Rectal smooth muscle tissue (tissue), 1 donor: ENCODE data around the gene ADGRL4.
"Not testable (repeated sequence)": the region's sequence is repeated elsewhere in the genome, so short reads cannot be mapped to it uniquely, and the experiment has no call there.

Experiments used
- H3K27ac ChIP-seq: one replicate; pipeline ENCODE4 v1.7.0; 2013; ENCODE audit warnings: low read depth, low read length, inconsistent platforms
- H3K27me3 ChIP-seq: one replicate; pipeline ENCODE4 v1.7.0; 2013; ENCODE audit warnings: low read length; ENCODE audit not compliant: control insufficient read depth, insufficient read depth
- H3K36me3 ChIP-seq: one replicate; pipeline ENCODE4 v1.7.0; 2013; ENCODE audit warnings: low read length; ENCODE audit not compliant: control insufficient read depth, insufficient read depth
- H3K4me1 ChIP-seq: one replicate; pipeline ENCODE4 v1.7.0; 2013; ENCODE audit warnings: low read length; ENCODE audit not compliant: control insufficient read depth, insufficient read depth
- H3K4me3 ChIP-seq: one replicate; pipeline ENCODE4 v1.7.0; 2013; ENCODE audit warnings: low read length
- H3K9ac ChIP-seq: one replicate; pipeline ENCODE4 v1.7.0; 2013; ENCODE audit warnings: low read length

ADGRL4 gene

DNA sequence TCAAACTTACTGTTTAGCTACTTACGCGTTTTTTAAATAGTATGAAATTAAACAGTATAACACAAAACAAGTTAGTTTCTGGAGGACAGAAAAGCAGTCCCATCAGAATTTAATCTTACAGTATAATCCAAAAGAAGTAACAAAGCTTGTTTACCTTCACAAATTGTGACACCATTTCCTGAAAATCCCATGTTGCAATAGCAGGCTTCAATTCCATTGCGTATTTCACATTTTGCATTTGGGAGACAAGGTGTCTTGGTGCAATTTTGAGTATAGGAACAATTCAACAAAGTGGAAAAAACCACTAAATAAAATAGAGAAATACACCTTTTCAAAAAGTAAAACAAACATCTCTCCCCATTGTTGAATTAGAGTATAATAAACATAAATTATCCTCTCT is 1.6 kb downstream of the ADGRL4 start:
- Histone ChIP-seq H3K4me1 (no peaks in the 10 kb centered on the region), H3K4me3 (no peak overlapping the region), H3K36me3 (no peaks in the 10 kb centered on the region), H3K9ac (no peak overlapping the region), H3K27ac (no peak overlapping the region), H3K27me3 (no peaks in the 10 kb centered on the region)

DNA sequence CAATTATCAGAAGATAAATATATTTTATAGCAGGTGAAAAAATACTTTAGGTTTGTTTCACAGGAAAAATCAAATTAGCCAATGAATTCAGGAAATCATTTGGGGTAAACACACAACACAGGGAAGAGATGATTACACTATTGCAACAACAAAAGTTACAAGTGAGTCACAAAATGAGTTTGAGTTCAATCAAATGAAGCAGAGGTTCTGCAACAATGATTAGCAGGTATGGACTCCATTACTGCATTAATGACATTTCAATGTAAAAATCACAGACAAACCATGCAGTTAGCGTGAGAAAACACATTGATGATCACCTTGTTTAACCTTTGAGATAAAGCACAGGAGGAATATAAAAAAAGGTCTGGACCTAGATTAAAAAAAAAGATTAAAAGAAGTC is 9.7 kb downstream of the ADGRL4 start:
- H3K27me3 ChIP-seq, result no peaks in the 10 kb centered on the region
- no peaks in the 10 kb centered on the region for H3K4me1 ChIP-seq
- no peaks in the 10 kb centered on the region for H3K36me3 ChIP-seq
- no peak overlapping the region for H3K27ac ChIP-seq
- no peak overlapping the region for H3K4me3 ChIP-seq
- no peak overlapping the region for H3K9ac ChIP-seq

DNA sequence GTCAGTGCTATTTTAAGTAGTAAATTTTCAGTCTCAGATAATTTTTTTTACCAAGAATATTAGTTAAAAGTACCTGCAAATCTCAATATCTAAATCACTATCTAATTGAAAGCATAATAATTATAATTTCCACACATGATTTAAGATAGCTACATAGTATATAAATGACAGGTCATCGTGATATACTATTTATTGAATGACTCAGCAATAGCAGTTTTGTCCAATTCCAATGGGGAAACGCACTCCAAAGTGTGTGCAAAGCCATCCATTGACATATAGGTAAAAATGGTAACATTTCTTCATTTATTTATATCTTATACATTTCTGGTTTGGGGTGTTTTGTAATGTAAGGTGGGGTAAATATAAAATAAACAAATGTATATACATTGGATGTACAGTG is 19.5 kb downstream of the ADGRL4 start:
- no peak overlapping the region for H3K4me3 ChIP-seq
- no peak overlapping the region for H3K27ac ChIP-seq
- no peak overlapping the region for H3K9ac ChIP-seq
- no peaks in the 10 kb centered on the region for H3K4me1 ChIP-seq
- no peaks in the 10 kb centered on the region for H3K36me3 ChIP-seq
- no peaks in the 10 kb centered on the region for H3K27me3 ChIP-seq

- H3K9ac ChIP-seq, result no peak overlapping the region
- H3K27me3 ChIP-seq, result no peaks in the 10 kb centered on the region
- no peak overlapping the region for H3K27ac ChIP-seq
- no peaks in the 10 kb centered on the region for H3K4me1 ChIP-seq
- H3K36me3 ChIP-seq, result no peaks in the 10 kb centered on the region
- no peak overlapping the region for H3K4me3 ChIP-seq
These were observed 26.0 kb downstream of the ADGRL4 start for GRCh38 chr1:78980511-78980910.

DNA sequence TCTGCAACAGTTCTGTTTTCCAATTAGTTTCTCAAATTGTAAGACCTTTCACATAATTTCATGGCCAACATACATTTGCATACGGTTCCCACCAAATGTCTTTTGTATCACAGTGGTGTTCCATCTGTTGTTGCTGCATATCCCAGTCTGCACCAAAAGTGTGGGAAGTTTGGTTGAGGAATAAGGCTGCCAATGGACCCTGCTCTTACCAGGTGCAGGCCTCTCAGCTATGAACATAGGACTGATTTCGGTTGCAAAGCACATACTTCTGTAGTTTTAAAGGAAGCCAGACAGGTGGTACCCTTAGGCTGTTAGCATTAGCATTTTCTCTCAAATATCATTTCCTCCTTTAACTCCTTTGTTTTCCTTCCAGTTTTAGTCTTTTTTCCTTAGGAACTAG is 33.8 kb downstream of the ADGRL4 start:
- Histone ChIP-seq H3K27me3 (no peaks in the 10 kb centered on the region), H3K4me3 (no peak overlapping the region), H3K9ac (no peak overlapping the region), H3K4me1 (no peaks in the 10 kb centered on the region), H3K27ac (no peak overlapping the region), H3K36me3 (no peaks in the 10 kb centered on the region)

DNA sequence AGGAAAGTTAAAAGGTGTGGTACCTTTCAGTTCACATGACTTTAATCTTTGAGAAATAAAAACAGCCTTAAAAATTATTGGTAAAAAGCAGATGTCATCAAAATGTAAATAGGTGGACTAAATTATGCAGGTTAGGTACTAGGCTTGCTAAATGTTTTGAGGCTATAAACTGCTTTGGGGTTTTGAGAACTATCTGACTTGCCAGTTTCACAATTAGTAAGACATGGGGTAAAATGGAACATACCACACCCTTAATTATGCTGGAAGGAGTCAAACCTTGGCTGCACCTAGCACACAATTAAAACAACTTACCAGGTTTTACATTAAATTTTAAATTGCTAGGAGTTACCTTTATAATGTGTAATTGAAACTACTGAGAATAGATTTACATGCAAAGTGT is 39.4 kb downstream of the ADGRL4 start:
- not testable (repeated sequence) for H3K27me3 ChIP-seq, H3K4me1 ChIP-seq, H3K4me3 ChIP-seq, H3K27ac ChIP-seq, H3K9ac ChIP-seq, H3K36me3 ChIP-seq

DNA sequence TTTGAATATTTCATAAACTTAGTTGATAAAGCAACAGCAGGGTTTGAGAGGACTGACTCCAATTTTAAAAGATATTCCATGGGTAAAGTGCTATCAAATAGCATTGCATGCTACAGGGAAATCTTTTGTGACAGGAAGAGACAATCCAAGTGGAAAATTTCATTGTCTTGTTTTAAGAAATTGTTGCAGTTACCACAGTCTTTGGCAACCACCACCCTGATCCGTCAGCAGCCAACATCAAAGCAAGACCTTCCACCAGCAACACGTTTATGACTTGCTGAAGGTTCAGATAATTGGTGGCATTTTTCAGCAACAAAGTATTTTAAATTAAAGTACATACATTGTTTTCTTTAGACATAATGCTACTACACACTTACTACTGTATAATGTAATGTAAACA is 47.8 kb downstream of the ADGRL4 start:
- no peak overlapping the region for H3K27ac ChIP-seq
- no peak overlapping the region for H3K9ac ChIP-seq
- no peak overlapping the region for H3K4me3 ChIP-seq
- H3K27me3 ChIP-seq, result no peaks in the 10 kb centered on the region
- H3K4me1 ChIP-seq, result no peaks in the 10 kb centered on the region
- H3K36me3 ChIP-seq, result no peaks in the 10 kb centered on the region

DNA sequence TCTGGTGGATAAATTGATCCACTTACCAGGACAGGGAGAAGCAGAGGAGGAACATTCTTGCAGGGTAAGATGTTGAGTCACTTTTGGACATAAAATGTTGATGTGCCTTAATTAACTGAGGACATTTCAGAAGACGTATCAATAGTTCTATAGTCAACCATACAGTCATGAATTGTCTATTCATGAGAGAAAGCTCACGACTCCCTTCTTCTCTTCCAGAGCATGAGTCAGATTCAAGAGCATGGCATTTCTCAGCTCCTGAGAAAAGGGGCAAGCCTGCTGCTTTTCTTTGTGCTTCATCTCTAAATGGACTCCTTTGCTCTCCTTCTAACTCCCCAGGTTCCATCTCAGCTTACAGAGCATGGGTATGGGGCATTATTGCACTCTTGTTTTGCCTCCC is 55.7 kb downstream of the ADGRL4 start:
- no peak overlapping the region for H3K4me3 ChIP-seq
- H3K4me1 ChIP-seq, result no peaks in the 10 kb centered on the region
- no peaks in the 10 kb centered on the region for H3K36me3 ChIP-seq
- no peak overlapping the region for H3K9ac ChIP-seq
- no peaks in the 10 kb centered on the region for H3K27me3 ChIP-seq
- no peak overlapping the region for H3K27ac ChIP-seq

DNA sequence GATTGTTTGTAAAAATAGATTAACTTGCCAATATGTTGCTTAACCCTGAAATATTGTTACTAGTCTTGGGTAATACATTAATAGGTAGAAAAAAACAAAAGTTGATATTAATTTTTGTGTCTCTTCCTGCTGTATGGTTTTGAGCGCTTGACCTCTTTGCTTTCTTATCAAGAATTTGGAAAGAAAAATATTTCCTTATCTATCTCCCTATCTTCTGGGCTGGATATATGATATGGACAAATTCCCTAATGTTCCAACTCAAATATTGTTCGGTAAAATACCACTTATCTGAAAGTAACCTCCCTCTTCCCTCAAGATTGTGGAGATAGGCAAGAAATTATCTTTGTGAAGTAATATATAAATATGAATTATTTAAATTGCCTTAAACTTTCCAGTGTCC is 57.3 kb downstream of the ADGRL4 start:
- H3K36me3 ChIP-seq, result no peaks in the 10 kb centered on the region
- H3K27ac ChIP-seq, result no peak overlapping the region
- H3K4me3 ChIP-seq, result no peak overlapping the region
- H3K9ac ChIP-seq, result no peak overlapping the region
- no peaks in the 10 kb centered on the region for H3K27me3 ChIP-seq
- no peaks in the 10 kb centered on the region for H3K4me1 ChIP-seq

DNA sequence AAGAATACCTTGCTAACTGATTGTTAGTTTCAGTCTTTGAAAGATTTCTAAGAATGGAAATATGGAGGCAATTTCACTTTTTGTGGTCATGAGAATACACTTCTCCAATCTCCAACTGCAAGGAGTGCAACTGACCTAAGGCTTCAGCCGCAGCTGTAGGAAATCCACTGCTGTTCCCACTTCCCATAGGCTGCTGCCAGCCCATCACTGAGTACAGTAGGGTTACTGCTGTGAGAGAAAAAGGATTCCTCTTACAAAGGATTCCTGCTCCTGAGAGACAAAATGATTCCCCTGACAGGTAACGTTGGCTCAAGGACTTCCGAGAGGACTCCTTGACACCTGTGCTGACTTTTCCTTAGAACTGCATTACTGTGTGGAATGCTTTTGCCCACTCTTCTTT is 87.4 kb downstream of the ADGRL4 start:
- H3K36me3 ChIP-seq, result no peaks in the 10 kb centered on the region
- no peaks in the 10 kb centered on the region for H3K27me3 ChIP-seq
- no peak overlapping the region for H3K4me3 ChIP-seq
- no peak overlapping the region for H3K27ac ChIP-seq
- H3K9ac ChIP-seq, result no peak overlapping the region
- H3K4me1 ChIP-seq, result no peaks in the 10 kb centered on the region

- no peaks in the 10 kb centered on the region for H3K27me3 ChIP-seq
- H3K4me3 ChIP-seq, result no peak overlapping the region
- no peaks in the 10 kb centered on the region for H3K36me3 ChIP-seq
- H3K9ac ChIP-seq, result no peak overlapping the region
- H3K4me1 ChIP-seq, result no peaks in the 10 kb centered on the region
- H3K27ac ChIP-seq, result no peak overlapping the region
These were observed 88.4 kb downstream of the ADGRL4 start for GRCh38 chr1:78918157-78918556.

- H3K27ac ChIP-seq, result no peak overlapping the region
- no peaks in the 10 kb centered on the region for H3K27me3 ChIP-seq
- H3K36me3 ChIP-seq, result no peaks in the 10 kb centered on the region
- no peak overlapping the region for H3K9ac ChIP-seq
- H3K4me3 ChIP-seq, result no peak overlapping the region
- H3K4me1 ChIP-seq, result no peaks in the 10 kb centered on the region
These were observed 89.5 kb downstream of the ADGRL4 start for GRCh38 chr1:78916986-78917385.

GRCh38 chr1:78913950-78914349 is 92.6 kb downstream of the ADGRL4 start:
- Histone ChIP-seq H3K36me3 (no peaks in the 10 kb centered on the region), H3K27me3 (no peaks in the 10 kb centered on the region), H3K9ac (no peak overlapping the region), H3K27ac (no peak overlapping the region), H3K4me3 (no peak overlapping the region), H3K4me1 (no peaks in the 10 kb centered on the region)
